Uterus (tissue), 2 donors: ENCODE data around the gene ACTL6B.

Experiments
- POLR2A ChIP-seq, 2 donors: fragments of 450-650 bp; IDR thresholded peaks; one replicate each; pipeline ENCODE4 v1.6.1; 2016; ENCODE audit warnings: antibody characterized with exemption in 2 of 2, mild to moderate bottlenecking in 1 of 2, moderate library complexity in 1 of 2
- TF ChIP-seq, protein P1 (sequence below), 4 experiments: fragments of 200-600 bp in 2 of 4; fragments of 450-650 bp in 2 of 4; sonication (generic) in 2 of 4; IDR thresholded peaks; one replicate each; pipeline ENCODE4 v1.5.1; 2016 to 2019; ENCODE audit warnings: antibody characterized with exemption in 4 of 4, mild to moderate bottlenecking in 2 of 4, moderate library complexity in 1 of 4

DNA sequence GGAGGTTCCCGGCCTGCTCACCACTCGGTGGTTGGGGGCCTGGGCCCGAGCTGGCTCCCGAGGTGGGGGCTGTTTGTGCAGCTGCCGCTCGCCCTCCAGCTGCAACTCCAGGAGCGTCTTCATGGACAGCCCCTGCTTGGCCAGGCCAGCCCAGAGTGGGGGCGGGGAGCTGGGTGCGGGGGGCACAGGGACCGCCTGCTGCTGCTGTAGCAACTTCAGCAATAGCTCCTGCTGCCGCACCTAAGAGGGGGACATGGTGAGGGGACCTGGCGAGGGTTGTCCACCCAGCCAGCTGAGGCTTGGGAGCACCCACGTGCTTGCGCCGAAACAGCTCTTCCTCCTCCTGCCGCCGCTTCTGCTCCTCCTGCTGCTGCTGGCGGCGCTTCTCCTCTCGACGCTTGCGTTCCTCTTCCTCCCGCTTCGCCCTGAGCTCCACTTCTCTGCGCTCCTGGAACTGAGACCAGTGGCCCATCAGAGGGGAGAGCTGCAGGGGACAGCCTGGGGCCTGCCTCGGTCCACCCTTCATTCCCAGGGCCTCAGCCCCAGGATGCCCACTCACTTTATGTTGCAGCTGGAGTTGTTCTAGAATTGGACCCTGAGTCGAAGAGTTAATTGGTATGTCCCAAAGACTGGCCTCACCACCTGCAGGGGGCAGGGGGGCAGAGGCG lies 26.9 kb upstream of the ACTL6B start:
- TF ChIP-seq, protein P1, sequence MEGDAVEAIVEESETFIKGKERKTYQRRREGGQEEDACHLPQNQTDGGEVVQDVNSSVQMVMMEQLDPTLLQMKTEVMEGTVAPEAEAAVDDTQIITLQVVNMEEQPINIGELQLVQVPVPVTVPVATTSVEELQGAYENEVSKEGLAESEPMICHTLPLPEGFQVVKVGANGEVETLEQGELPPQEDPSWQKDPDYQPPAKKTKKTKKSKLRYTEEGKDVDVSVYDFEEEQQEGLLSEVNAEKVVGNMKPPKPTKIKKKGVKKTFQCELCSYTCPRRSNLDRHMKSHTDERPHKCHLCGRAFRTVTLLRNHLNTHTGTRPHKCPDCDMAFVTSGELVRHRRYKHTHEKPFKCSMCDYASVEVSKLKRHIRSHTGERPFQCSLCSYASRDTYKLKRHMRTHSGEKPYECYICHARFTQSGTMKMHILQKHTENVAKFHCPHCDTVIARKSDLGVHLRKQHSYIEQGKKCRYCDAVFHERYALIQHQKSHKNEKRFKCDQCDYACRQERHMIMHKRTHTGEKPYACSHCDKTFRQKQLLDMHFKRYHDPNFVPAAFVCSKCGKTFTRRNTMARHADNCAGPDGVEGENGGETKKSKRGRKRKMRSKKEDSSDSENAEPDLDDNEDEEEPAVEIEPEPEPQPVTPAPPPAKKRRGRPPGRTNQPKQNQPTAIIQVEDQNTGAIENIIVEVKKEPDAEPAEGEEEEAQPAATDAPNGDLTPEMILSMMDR (IDR thresholded peaks at IDR 0.05): no peak
- no peak for TF ChIP-seq POLR2A (IDR thresholded peaks at IDR 0.05)
